Kasumi-1 (cell line): ENCODE data around the gene TNRC18.
"Not testable (repeated sequence)": the region's sequence is repeated elsewhere in the genome, so short reads cannot be mapped to it uniquely, and the experiment has no call there.

Experiments used
- DNase-seq, 2 experiments: peaks; one replicate each; lab custom pipeline; 2025; lab: John Stamatoyannopoulos, UW

TNRC18 gene

GRCh38 chr7:5267829-5268228, 155.8 kb downstream of the TNRC18 start:
- not testable (repeated sequence) for DNase-seq

- no peak for DNase-seq
Observed at GRCh38 chr7:5266191-5267028, 157.2 kb downstream of the TNRC18 start.

- DNase-seq: no peak
Observed at GRCh38 chr7:5265320-5266190, 158.1 kb downstream of the TNRC18 start.

GRCh38 chr7:5263066-5263465, 160.6 kb downstream of the TNRC18 start:
- DNase-seq: not testable (repeated sequence)

GRCh38 chr7:5260530-5261068, 163.0 kb downstream of the TNRC18 start:
- not testable (repeated sequence) for DNase-seq
